Myocyte (in vitro differentiated cells): ENCODE measurements around the gene ST8SIA3. TPM values are rescaled to one million over a fixed set of nuclear protein-coding genes. Genes with fewer than 3 reads are reported as not detected.
"Not testable (repeated sequence)": the region's sequence is repeated elsewhere in the genome, so short reads cannot be mapped to it uniquely, and the experiment has no call there.

Experiments
- DNase-seq: peaks from one replicate; pipeline ENCODE4 v3.0.0-alpha.2; 2012; ENCODE audit warnings: low read depth
- total RNA-seq: library from RNA; depleted of rRNA; stranded (reverse); fragments of >200 nt; gene quantifications from 2 replicates; pipeline ENCODE4 v1.2.3, GENCODE V29; 2014

Gene ST8SIA3
- total RNA-seq, 1 donor from 2014 or later, result not detected

DNA sequence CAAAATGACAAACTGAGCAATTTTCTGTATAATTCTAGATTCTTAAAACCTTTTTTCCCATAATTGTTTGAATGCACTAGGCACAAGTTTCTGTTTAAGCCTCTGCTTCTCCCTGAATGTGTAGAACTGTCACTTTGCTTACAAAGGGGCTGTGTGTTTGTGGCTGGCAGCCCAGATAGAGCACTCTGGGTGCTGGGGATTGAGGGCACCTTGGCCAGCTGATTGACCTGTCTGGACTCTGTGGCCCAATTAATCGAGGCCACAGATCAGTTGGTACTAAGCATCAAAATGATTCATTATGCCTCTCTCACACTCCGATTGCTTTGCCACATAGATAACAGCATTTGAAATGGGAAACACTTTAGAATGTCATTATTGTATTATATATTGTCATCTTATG is 12.1 kb downstream of the ST8SIA3 start:
- DNase-seq, result no peak

DNA sequence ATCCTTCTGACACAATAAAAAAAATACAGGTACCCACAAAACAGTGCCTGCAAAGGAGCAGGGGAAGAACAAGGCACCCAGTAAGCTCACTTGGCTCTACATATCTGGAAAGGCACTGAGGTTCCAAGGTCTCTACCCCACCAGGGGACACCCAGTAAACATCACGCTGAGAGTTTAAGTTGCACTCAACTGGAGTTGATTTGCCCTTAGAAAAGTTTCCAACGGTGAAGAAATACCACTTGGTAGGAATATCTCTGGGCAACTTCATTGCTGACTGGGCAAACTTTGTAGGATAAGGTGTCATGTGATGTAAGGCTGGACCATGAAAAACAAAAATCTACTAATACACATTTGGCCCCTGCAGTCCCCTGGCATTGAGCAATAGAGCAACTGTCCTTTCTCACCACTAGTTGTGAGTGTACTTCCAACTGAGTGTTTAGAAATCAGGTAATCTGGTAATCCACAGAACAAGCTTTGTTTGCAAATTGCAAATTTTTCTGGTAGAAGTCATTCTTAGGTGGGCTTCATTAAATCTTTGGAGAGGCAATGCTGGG is 14.2 kb downstream of the ST8SIA3 start:
- no peak for DNase-seq

DNA sequence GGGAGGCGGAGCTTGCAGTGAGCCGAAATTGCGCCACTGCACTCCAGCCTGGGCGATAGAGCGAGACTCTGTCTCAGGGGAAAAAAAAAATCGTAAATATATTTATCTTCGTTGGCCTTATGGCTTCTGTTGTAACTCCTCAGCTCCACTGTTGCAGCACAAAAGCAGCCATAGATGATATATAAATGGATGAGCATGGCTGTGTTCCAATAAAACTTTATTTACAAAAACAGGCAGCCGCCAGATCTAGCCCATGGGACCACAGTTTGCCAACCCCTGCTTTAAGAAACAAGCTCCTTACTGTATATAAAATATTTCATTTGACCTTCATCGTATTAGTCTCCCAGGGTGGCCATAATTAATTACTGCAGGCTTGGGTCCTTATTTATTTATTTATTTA is 20.1 kb downstream of the ST8SIA3 start:
- DNase-seq, result no peak

DNA sequence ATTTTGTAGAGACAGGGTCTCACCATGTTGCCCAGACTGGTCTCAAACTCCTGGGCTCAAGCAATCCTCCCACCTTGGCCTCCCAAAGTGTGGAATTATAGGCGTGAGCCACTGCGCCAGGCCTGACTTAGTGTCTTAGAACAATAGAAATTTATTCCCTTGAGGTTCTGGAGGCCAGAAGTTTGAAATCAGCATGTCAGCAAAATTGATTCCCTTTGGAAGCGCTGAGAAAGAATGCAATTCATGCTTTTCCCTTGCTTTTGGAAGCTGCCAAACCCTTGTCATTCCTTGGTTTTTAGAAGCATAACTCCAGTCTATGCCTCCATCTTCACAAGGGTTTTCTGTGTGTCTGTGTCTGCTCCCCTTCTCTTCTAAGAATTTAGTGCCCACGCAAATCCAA is 20.7 kb downstream of the ST8SIA3 start:
- no peak for DNase-seq

DNA sequence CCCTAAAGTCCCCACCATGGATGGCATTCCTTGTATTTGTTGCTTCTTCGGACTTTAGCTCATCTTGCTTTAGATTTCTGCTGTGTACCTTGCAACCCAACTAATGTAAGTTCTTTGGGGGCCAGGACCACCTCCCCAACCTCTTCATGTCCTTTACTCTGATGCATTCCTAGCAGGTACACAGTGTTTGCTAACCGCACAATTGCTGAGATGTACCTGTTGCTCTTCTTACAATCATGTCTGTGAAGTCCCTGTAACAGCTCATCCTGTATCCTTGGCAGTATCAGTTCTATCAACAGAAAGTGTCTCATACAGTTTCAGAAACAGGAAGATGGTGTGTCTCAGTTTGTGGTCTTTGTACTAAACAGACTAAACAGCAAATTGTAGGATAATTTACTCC is 24.1 kb downstream of the ST8SIA3 start:
- DNase-seq, result no peak

DNA sequence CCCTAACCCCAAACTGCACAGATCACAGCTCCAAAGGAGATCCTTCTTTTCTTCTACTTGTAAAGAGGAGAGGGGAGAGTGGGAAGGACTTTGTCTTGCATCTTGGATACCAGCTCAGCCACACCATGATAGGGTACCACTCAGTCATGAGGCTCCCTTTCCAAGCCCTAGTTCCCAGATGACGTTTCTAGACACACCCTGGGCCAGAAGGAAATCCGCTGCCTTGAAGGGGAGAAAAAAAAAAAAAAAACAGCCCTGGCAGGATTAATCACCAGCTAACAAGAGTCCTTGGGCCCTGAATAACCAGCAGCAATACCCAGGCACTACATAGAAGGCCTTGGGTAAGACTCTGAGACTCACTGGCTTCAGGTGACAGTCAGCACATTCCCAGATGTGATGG is 36.9 kb downstream of the ST8SIA3 start:
- no peak for DNase-seq

DNA sequence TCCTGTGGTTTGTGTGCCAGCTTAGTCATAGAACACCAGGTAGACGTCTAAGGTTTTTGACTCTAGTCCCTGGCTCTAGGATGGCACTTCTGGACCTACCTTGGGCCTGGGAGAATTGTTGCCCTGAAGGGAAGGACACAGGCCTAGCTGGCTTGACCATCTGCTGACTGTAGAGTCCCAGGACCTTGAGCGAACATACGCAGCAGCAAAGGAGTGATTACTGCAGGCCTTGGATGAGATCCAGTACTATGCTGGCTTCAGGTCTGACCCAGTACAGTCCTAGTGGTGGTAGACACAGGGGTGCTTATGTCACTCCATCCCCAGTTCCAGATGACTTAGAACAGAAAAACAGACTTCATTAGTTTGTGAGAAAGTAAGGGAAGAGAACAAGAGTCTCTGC is 37.7 kb downstream of the ST8SIA3 start:
- DNase-seq, result no peak

DNA sequence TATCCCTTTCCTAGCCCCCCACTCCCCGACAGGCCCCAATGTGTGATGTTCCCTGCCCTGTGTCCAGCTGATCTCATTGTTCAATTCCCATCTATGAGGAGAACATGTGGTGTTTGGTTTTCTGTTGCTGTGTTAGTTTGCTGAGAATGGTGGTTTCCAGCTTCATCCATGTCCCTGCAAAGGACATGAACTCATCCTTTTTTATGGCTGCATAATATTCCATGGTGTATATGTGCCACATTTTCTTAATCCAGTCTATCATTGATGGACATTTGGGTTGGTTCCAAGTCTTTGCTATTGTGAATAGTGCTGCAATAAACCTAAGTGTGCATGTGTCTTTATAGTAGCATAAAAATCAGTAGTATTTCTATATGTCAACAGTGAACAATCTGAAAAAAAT is 42.4 kb downstream of the ST8SIA3 start:
- DNase-seq, result not testable (repeated sequence)

DNA sequence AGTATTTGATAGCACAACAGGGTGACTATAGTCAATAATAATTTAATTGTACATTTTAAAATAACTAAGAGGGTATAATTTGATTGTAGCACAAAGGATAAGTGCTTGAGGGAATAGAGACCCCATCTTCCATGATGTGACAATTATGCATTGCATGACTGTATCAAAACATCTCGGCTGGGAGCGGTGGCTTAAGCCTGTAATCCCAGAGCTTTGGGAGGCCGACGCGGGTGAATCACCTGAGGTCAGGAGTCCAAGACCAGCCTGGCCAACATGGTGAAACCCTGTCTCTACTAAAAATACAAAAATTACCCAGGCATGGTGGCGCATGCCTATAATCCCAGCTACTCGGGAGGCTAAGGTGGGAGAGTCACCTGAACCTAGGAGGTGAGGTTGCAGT is 44.5 kb downstream of the ST8SIA3 start:
- not testable (repeated sequence) for DNase-seq

DNA sequence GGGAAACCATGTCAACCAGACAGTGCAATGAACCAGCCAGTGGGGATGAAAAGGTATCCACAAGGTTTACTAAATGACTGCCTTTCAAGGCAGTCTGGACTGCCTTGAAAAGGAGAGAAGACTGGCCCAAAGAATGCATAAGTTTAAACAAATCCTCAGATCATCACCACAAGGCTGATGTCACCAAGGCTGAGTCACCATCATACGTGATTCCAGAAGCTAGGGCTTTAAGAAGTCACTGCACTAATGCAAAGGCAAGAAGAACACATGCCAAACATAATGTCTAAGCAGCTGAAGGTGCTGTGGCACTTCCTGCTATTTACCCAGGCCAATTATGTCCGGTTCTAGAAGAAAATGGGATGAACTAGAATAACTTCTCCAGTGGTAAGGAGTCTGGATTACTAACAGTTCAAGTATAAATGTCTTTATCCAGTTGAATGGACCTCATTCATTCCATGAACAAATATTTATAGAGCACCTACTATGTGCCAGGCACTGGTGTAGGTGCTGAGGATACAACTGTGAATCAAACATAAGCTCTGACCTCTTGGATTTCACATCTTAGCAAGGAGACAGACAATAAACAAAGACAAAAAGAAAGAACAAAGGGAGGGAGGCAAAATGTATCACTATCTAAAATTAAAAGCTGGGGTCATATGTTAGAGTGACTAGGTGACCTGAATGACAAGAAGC is 45.2 kb downstream of the ST8SIA3 start:
- peak; percentile 2 for DNase-seq

DNA sequence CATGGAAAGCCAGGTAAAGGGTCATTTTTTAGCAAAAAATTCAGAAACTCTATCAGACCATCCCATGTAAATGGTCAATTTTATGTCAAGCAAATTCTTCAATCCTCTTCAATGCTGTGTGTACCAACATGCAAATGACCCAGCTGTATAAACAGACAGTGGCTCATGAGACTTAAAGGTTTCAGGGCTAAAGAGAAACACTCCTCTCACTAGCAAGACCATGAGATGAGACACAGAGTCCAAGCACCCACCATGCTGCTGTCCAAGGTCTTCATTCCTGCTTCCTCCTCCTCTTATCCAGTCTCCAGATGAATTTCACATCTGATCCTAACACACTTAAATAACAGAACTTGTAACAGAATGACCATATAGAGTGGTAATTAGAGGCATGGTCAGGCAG is 52.0 kb downstream of the ST8SIA3 start:
- no peak for DNase-seq

DNA sequence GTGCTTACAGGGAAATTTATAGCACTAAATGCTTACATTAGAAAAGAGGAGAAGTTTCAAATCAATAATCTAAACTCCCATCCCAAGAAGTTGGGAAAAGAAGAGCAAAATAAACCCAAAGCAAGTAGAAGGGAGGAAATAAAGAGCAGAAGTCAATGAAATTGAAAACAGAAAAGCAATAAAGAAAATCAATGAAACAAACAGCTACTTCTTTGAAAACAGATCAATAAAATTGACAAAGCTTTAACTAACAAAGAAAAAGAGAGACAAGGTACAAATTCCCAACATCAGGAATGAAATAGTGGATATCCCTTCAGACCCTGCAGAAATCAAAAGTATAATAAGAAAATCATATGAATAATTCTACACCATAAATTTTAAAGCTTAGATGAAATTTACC is 57.3 kb downstream of the ST8SIA3 start:
- DNase-seq, result no peak

DNA sequence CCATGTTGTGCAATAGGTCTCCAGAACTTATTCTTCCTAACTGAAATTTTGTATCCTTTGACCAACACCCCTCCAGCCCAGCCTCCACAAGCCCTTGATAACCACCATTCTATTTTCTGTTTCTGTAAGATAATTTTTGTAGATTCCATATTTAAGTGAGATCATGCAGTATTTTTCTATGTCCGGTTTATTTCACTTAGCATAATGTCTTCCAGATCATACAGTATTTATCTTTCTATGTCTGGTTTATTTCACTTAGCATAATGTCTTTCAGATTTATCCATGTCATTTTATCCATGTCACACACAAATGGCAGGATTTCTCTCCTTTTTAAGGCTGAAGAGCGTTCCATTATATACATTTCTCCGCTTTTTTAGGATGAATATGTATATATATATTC is 58.4 kb downstream of the ST8SIA3 start:
- no peak for DNase-seq

DNA sequence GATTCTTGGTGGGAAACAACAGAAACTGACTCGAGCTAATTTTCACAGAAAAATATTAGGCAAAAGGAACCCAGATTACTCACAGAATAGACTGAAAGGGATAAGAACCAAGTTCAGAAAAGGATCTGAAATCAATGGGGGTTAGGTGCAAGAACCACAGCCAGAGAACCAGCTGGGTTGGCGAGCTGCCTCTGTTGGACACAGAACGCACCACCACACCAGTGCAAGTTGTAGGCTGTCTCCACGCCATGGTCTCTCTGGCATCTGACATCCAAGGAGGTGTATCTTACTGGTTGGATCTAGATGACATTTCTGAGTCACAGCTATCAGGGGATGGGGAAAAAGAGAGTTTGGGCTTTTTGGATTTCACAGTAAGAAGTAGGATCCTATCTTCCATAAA is 64.2 kb downstream of the ST8SIA3 start:
- no peak for DNase-seq

Other genes starting within 250 kb of the ST8SIA3 start
- 0.08 TPM in 1 of 2 replicates, not detected in the other for gene BOD1L2, start 205.5 kb upstream of the ST8SIA3 start, total RNA-seq
- gene ONECUT2, start 82.8 kb downstream of the ST8SIA3 start, total RNA-seq, result 0.05 TPM in 1 of 2 replicates, not detected in the other
- 52.5 and 79.6 TPM in 2 replicates for gene FECH, start 234.1 kb downstream of the ST8SIA3 start, total RNA-seq